ENCODE data around the gene HSPB9. TPM values are rescaled to one million over a fixed set of nuclear protein-coding genes. Genes with fewer than 3 reads are reported as not detected.

The HSPB9 gene
- total and polyA plus RNA-seq, 9 of the 15 experiments (the other 6 are each of a cell fraction or from before 2014, with no cell fraction given), result 0.04 to 0.16 (median 0.08) TPM; not detected in 3

GRCh38 chr17:42107597-42108576, 14.7 kb upstream of the HSPB9 start (continued):
- no peak for TF ChIP-seq RBBP5 (IDR thresholded peaks at IDR 0.05; ENCODE audit: borderline replicate concordance, insufficient read depth, low read length, poor library complexity, severe bottlenecking)
- TF ChIP-seq PPARD (CRISPR knock-in tag; IDR thresholded peaks at IDR 0.05), result no peak
- TF ChIP-seq ZNF280B (CRISPR knock-in tag; IDR thresholded peaks at IDR 0.05), result no peak
- no peak for TF ChIP-seq ZNF764 (CRISPR knock-in tag; IDR thresholded peaks at IDR 0.05; ENCODE audit: low read depth)
- TF ChIP-seq, protein P1, sequence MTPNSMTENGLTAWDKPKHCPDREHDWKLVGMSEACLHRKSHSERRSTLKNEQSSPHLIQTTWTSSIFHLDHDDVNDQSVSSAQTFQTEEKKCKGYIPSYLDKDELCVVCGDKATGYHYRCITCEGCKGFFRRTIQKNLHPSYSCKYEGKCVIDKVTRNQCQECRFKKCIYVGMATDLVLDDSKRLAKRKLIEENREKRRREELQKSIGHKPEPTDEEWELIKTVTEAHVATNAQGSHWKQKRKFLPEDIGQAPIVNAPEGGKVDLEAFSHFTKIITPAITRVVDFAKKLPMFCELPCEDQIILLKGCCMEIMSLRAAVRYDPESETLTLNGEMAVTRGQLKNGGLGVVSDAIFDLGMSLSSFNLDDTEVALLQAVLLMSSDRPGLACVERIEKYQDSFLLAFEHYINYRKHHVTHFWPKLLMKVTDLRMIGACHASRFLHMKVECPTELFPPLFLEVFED (CRISPR knock-in tag; conservative IDR thresholded peaks at IDR 0.05), result no peak
- TF ChIP-seq GATAD2B (IDR thresholded peaks at IDR 0.05; ENCODE audit: borderline replicate concordance), result no peak
- TF ChIP-seq STAG1 (CRISPR knock-in tag; IDR thresholded peaks at IDR 0.05; ENCODE audit: borderline replicate concordance), result no peak
- TF ChIP-seq USF2 (CRISPR knock-in tag; IDR thresholded peaks at IDR 0.05), result no peak
- no peak for TF ChIP-seq USF1 (CRISPR knock-in tag; IDR thresholded peaks at IDR 0.05)
- TF ChIP-seq, protein P2, sequence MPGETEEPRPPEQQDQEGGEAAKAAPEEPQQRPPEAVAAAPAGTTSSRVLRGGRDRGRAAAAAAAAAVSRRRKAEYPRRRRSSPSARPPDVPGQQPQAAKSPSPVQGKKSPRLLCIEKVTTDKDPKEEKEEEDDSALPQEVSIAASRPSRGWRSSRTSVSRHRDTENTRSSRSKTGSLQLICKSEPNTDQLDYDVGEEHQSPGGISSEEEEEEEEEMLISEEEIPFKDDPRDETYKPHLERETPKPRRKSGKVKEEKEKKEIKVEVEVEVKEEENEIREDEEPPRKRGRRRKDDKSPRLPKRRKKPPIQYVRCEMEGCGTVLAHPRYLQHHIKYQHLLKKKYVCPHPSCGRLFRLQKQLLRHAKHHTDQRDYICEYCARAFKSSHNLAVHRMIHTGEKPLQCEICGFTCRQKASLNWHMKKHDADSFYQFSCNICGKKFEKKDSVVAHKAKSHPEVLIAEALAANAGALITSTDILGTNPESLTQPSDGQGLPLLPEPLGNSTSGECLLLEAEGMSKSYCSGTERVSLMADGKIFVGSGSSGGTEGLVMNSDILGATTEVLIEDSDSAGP (CRISPR knock-in tag; IDR thresholded peaks at IDR 0.05), result no peak
- no peak for TF ChIP-seq HDAC3 (IDR thresholded peaks at IDR 0.05; ENCODE audit: borderline replicate concordance, partially characterized antibody)
- no peak for TF ChIP-seq FOXJ2 (tag; IDR thresholded peaks at IDR 0.05)
- TF ChIP-seq ZNF57 (CRISPR knock-in tag; IDR thresholded peaks at IDR 0.05), result no peak
- TF ChIP-seq POLR3G (IDR thresholded peaks at IDR 0.05; ENCODE audit: extremely low read depth, insufficient read length, insufficient replicate concordance), result no peak
- TF ChIP-seq SMAD1 (IDR thresholded peaks at IDR 0.05; ENCODE audit: low read depth, low read length, partially characterized antibody), result no peak
- TF ChIP-seq POU5F1 (IDR thresholded peaks at IDR 0.05; ENCODE audit: borderline replicate concordance, low read depth, low read length, partially characterized antibody), result no peak
- no peak for TF ChIP-seq ZNF347 (CRISPR knock-in tag; IDR thresholded peaks at IDR 0.05; ENCODE audit: low read depth)
- no peak for TF ChIP-seq FOXK2 (conservative IDR thresholded peaks at IDR 0.05 in 1 of 2, IDR thresholded peaks at IDR 0.05 in 1 of 2; ENCODE audit: low read depth in 2 of 2)
